Fibroblast of lung (primary cell): ENCODE data around the gene FNDC11. TPM values are rescaled to one million over a fixed set of nuclear protein-coding genes. Genes with fewer than 3 reads are reported as not detected.

Experiments
- DNase-seq, 2 donors: peaks; one replicate each; pipeline versions ENCODE4 v3.0.0 to v3.0.0-alpha.2; 2010; ENCODE audit warnings: low read depth in 2 of 2
- H2AFZ ChIP-seq: 2 replicates; pipeline ENCODE4 v1.5.1; 2012; ENCODE audit warnings: low read length, control low read depth, inconsistent platforms
- H3K27ac ChIP-seq: 2 replicates; pipeline ENCODE4 v1.5.1; 2011; ENCODE audit warnings: low read length, control low read depth; ENCODE audit not compliant: insufficient read depth
- H3K27me3 ChIP-seq: 2 replicates; pipeline ENCODE4 v1.5.1; 2011; ENCODE audit warnings: mild to moderate bottlenecking, low read length; ENCODE audit not compliant: control insufficient read depth, insufficient read depth
- H3K36me3 ChIP-seq: 2 replicates; pipeline ENCODE4 v1.5.1; 2011; ENCODE audit warnings: low read length; ENCODE audit not compliant: control insufficient read depth, insufficient read depth
- H3K4me1 ChIP-seq: 2 replicates; pipeline ENCODE4 v1.5.1; 2011; ENCODE audit warnings: low read length; ENCODE audit not compliant: control insufficient read depth, insufficient read depth; ENCODE audit errors: extremely low read depth
- H3K4me2 ChIP-seq: 2 replicates; pipeline ENCODE4 v1.5.1; 2011; ENCODE audit warnings: low read length, control low read depth; ENCODE audit not compliant: insufficient read depth; ENCODE audit errors: extremely low read depth
- H3K4me3 ChIP-seq, 4 experiments: fragments of 200-600 bp in 1 of 4; sonication (generic) in 1 of 4; replicated peaks in 1 of 4; 2 replicates each; pipeline ENCODE4 v1.5.1; 2011 to 2016; ENCODE audit warnings: low read length in 4 of 4, low read depth in 3 of 4, mild to moderate bottlenecking in 3 of 4, control low read depth in 2 of 4, inconsistent platforms in 1 of 4, mixed read lengths in 1 of 4; ENCODE audit not compliant: insufficient read depth in 1 of 4; ENCODE audit errors: control extremely low read depth in 1 of 4
- H3K79me2 ChIP-seq: 2 replicates; pipeline ENCODE4 v1.5.1; 2012; ENCODE audit warnings: mild to moderate bottlenecking, low read length, inconsistent platforms; ENCODE audit not compliant: control insufficient read depth, insufficient read depth
- H3K9ac ChIP-seq: 2 replicates; pipeline ENCODE4 v1.5.1; 2011; ENCODE audit warnings: mild to moderate bottlenecking, low read length, control low read depth; ENCODE audit not compliant: insufficient read depth
- H3K9me3 ChIP-seq: 2 replicates; pipeline ENCODE4 v1.5.1; 2012; ENCODE audit warnings: low read depth, low read length; ENCODE audit not compliant: control insufficient read depth, insufficient read depth
- H4K20me1 ChIP-seq: 2 replicates; pipeline ENCODE4 v1.5.1; 2011; ENCODE audit warnings: low read length; ENCODE audit not compliant: control insufficient read depth, insufficient read depth; ENCODE audit errors: extremely low read depth
- CTCF ChIP-seq, 2 donors: IDR thresholded peaks in 1 of 2; conservative IDR thresholded peaks in 1 of 2; 1 replicate in 1 of 2; 2 replicates in 1 of 2; pipeline ENCODE4 v1.5.1; 2011 to 2012; ENCODE audit warnings: low read length in 2 of 2, control low read depth in 1 of 2, inconsistent platforms in 1 of 2, low read depth in 1 of 2, mild to moderate bottlenecking in 1 of 2
- EZH2 ChIP-seq: IDR thresholded peaks from 2 replicates; pipeline ENCODE4 v1.5.1; 2012; ENCODE audit warnings: low read length, control low read depth, mild to moderate bottlenecking; ENCODE audit errors: missing control alignments
- polyA plus RNA-seq, 2 donors: library from polyadenylated mRNA; depleted of rRNA in 1 of 2; stranded (reverse) in 1 of 2; unstranded in 1 of 2; fragments of >200 nt; gene quantifications; 2 replicates each; pipeline ENCODE4 v1.2.1, GENCODE V29; 2011 to 2012; ENCODE audit warnings: missing spikeins in 1 of 2
- total RNA-seq: library from RNA; depleted of rRNA; stranded (reverse); fragments of >200 nt; gene quantifications from 2 replicates; pipeline ENCODE4 v1.2.1, GENCODE V29; 2014

The FNDC11 gene
- total and polyA plus RNA-seq, 2 donors (not counting 1 experiment from before 2014, with no cell fraction given), result 0.22 to 1.7 TPM

- TF ChIP-seq CTCF (conservative IDR thresholded peaks at IDR 0.05 in 1 of 2, IDR thresholded peaks at IDR 0.05 in 1 of 2; ENCODE audit: low read depth in 1 of 2, low read length in 2 of 2), result no peak
- no peak for TF ChIP-seq EZH2
- Histone ChIP-seq H3K4me3 (no peak overlapping the region), H3K27me3 (peaks cover 3% of the 10 kb centered on the region), H3K36me3 (no peaks in the 10 kb centered on the region), H3K9ac (no peak overlapping the region), H3K4me1 (no peaks in the 10 kb centered on the region), H3K79me2 (no peaks in the 10 kb centered on the region), H2AFZ (no peak overlapping the region), H3K9me3 (no peaks in the 10 kb centered on the region), H3K4me2 (no peak overlapping the region), H4K20me1 (no peaks in the 10 kb centered on the region), H3K27ac (no peak overlapping the region)
- no peak for DNase-seq
Observed at GRCh38 chr20:63542696-63543095, 11.3 kb upstream of the FNDC11 start.

GRCh38 chr20:63543131-63543530 is 10.8 kb upstream of the FNDC11 start:
- Histone ChIP-seq H3K4me3 (no peak overlapping the region), H3K9me3 (no peaks in the 10 kb centered on the region)

GRCh38 chr20:63543733-63544132 is 10.2 kb upstream of the FNDC11 start:
- no peak overlapping the region for H3K4me3 ChIP-seq
- no peaks in the 10 kb centered on the region for H4K20me1 ChIP-seq
- no peaks in the 10 kb centered on the region for H3K79me2 ChIP-seq
- no peaks in the 10 kb centered on the region for H3K9me3 ChIP-seq
- no peak overlapping the region for H3K27ac ChIP-seq
- H3K36me3 ChIP-seq, result no peaks in the 10 kb centered on the region
- H3K9ac ChIP-seq, result no peak overlapping the region
- peaks cover 10% of the 10 kb centered on the region for H3K27me3 ChIP-seq
- no peak overlapping the region for H3K4me2 ChIP-seq
- DNase-seq, result no peak
- TF ChIP-seq CTCF (conservative IDR thresholded peaks at IDR 0.05 in 1 of 2, IDR thresholded peaks at IDR 0.05 in 1 of 2; ENCODE audit: low read depth in 1 of 2, low read length in 2 of 2) (no peak), EZH2 (no peak)
- H3K4me1 ChIP-seq, result no peaks in the 10 kb centered on the region
- no peak overlapping the region for H2AFZ ChIP-seq

More at GRCh38 chr20:63543131-63543530, 10.8 kb upstream of the FNDC11 start:
- no peak for DNase-seq
- Histone ChIP-seq H3K4me1 (no peaks in the 10 kb centered on the region), H3K79me2 (no peaks in the 10 kb centered on the region), H3K36me3 (no peaks in the 10 kb centered on the region), H3K4me2 (no peak overlapping the region), H4K20me1 (no peaks in the 10 kb centered on the region), H3K27me3 (peaks cover 4% of the 10 kb centered on the region), H2AFZ (no peak overlapping the region), H3K9ac (no peak overlapping the region), H3K27ac (no peak overlapping the region)
- TF ChIP-seq CTCF (conservative IDR thresholded peaks at IDR 0.05 in 1 of 2, IDR thresholded peaks at IDR 0.05 in 1 of 2; ENCODE audit: low read depth in 1 of 2, low read length in 2 of 2) (no peak), EZH2 (no peak)
